ENCODE results near the gene EZR.
A peak's percentile ranks its signal among the peaks of the same experiment; 100 is the strongest.
"Not testable (repeated sequence)": the region's sequence is repeated elsewhere in the genome, so short reads cannot be mapped to it uniquely, and the experiment has no call there.

EZR gene

GRCh38 chr6:158839796-158840195, 20.6 kb upstream of the EZR start:
- DNase-seq (ENCODE audit: insufficient read length) (no peak), FAIRE-seq (no peak)
- TF ChIP-seq TAF1 (IDR thresholded peaks at IDR 0.05; ENCODE audit: borderline replicate concordance, low read depth, low read length) (no peak), POLR2AphosphoS5 (IDR thresholded peaks at IDR 0.05; ENCODE audit: low read depth, low read length) (no peak), POLR2A (IDR thresholded peaks at IDR 0.05; ENCODE audit: low read depth, low read length) (no peak)

GRCh38 chr6:158838790-158839189, 19.6 kb upstream of the EZR start:
- FAIRE-seq; DNase-seq (ENCODE audit: insufficient read length): not testable (repeated sequence)

- FAIRE-seq (no peak), DNase-seq (ENCODE audit: insufficient read length) (no peak)
- no peak for TF ChIP-seq TAF1 (IDR thresholded peaks at IDR 0.05; ENCODE audit: borderline replicate concordance, low read depth, low read length)
- no peak for TF ChIP-seq POLR2A (IDR thresholded peaks at IDR 0.05; ENCODE audit: low read depth, low read length)
- no peak for TF ChIP-seq POLR2AphosphoS5 (IDR thresholded peaks at IDR 0.05; ENCODE audit: low read depth, low read length)
Measured at GRCh38 chr6:158837684-158838625, 18.8 kb upstream of the EZR start.

- TF ChIP-seq TAF1 (IDR thresholded peaks at IDR 0.05; ENCODE audit: borderline replicate concordance, low read depth, low read length) (no peak), POLR2A (IDR thresholded peaks at IDR 0.05; ENCODE audit: low read depth, low read length) (no peak), POLR2AphosphoS5 (IDR thresholded peaks at IDR 0.05; ENCODE audit: low read depth, low read length) (no peak)
- no peak for DNase-seq (ENCODE audit: insufficient read length)
- no peak for FAIRE-seq
Measured at GRCh38 chr6:158836625-158837311, 17.6 kb upstream of the EZR start.

- TF ChIP-seq POLR2AphosphoS5 (IDR thresholded peaks at IDR 0.05; ENCODE audit: low read depth, low read length) (no peak), TAF1 (IDR thresholded peaks at IDR 0.05; ENCODE audit: borderline replicate concordance, low read depth, low read length) (no peak), POLR2A (IDR thresholded peaks at IDR 0.05; ENCODE audit: low read depth, low read length) (no peak)
- no peak for FAIRE-seq
- no peak for DNase-seq (ENCODE audit: insufficient read length)
Measured at GRCh38 chr6:158835616-158836221, 16.6 kb upstream of the EZR start.

- TF ChIP-seq POLR2AphosphoS5 (IDR thresholded peaks at IDR 0.05; ENCODE audit: low read depth, low read length): no peak
- TF ChIP-seq POLR2A (IDR thresholded peaks at IDR 0.05; ENCODE audit: low read depth, low read length): no peak
- DNase-seq (ENCODE audit: insufficient read length) (no peak), FAIRE-seq (peak; percentile 36)
Measured at GRCh38 chr6:158834675-158835385, 15.7 kb upstream of the EZR start.

- DNase-seq (ENCODE audit: insufficient read length); FAIRE-seq: not testable (repeated sequence)
Measured at GRCh38 chr6:158832807-158833206, 13.6 kb upstream of the EZR start.

GRCh38 chr6:158832026-158832425, 12.9 kb upstream of the EZR start:
- FAIRE-seq (no peak), DNase-seq (ENCODE audit: insufficient read length) (no peak)
- TF ChIP-seq POLR2A (IDR thresholded peaks at IDR 0.05; ENCODE audit: low read depth, low read length) (no peak), POLR2AphosphoS5 (IDR thresholded peaks at IDR 0.05; ENCODE audit: low read depth, low read length) (no peak), TAF1 (IDR thresholded peaks at IDR 0.05; ENCODE audit: borderline replicate concordance, low read depth, low read length) (no peak)

- FAIRE-seq (no peak), DNase-seq (ENCODE audit: insufficient read length) (no peak)
- TF ChIP-seq POLR2AphosphoS5 (IDR thresholded peaks at IDR 0.05; ENCODE audit: low read depth, low read length) (no peak), POLR2A (IDR thresholded peaks at IDR 0.05; ENCODE audit: low read depth, low read length) (no peak), TAF1 (IDR thresholded peaks at IDR 0.05; ENCODE audit: borderline replicate concordance, low read depth, low read length) (no peak)
Measured at GRCh38 chr6:158831571-158831970, 12.4 kb upstream of the EZR start.

GRCh38 chr6:158830736-158831135, 11.6 kb upstream of the EZR start:
- FAIRE-seq: peak; percentile 21

GRCh38 chr6:158828807-158829206, 9.6 kb upstream of the EZR start:
- TF ChIP-seq POLR2AphosphoS5 (IDR thresholded peaks at IDR 0.05; ENCODE audit: low read depth, low read length): no peak
- TF ChIP-seq POLR2A (IDR thresholded peaks at IDR 0.05; ENCODE audit: low read depth, low read length): no peak
- no peak for TF ChIP-seq TAF1 (IDR thresholded peaks at IDR 0.05; ENCODE audit: borderline replicate concordance, low read depth, low read length)
- FAIRE-seq (no peak), DNase-seq (ENCODE audit: insufficient read length) (no peak)

More at GRCh38 chr6:158830736-158831135, 11.6 kb upstream of the EZR start:
- DNase-seq (ENCODE audit: insufficient read length): no peak
- TF ChIP-seq POLR2A (IDR thresholded peaks at IDR 0.05; ENCODE audit: low read depth, low read length) (no peak), POLR2AphosphoS5 (IDR thresholded peaks at IDR 0.05; ENCODE audit: low read depth, low read length) (no peak), TAF1 (IDR thresholded peaks at IDR 0.05; ENCODE audit: borderline replicate concordance, low read depth, low read length) (no peak)

All from GM12892 (cell line).